ENCODE results near the gene UCKL1.
A peak's percentile ranks its signal among the peaks of the same experiment; 100 is the strongest.

The UCKL1 gene

DNA sequence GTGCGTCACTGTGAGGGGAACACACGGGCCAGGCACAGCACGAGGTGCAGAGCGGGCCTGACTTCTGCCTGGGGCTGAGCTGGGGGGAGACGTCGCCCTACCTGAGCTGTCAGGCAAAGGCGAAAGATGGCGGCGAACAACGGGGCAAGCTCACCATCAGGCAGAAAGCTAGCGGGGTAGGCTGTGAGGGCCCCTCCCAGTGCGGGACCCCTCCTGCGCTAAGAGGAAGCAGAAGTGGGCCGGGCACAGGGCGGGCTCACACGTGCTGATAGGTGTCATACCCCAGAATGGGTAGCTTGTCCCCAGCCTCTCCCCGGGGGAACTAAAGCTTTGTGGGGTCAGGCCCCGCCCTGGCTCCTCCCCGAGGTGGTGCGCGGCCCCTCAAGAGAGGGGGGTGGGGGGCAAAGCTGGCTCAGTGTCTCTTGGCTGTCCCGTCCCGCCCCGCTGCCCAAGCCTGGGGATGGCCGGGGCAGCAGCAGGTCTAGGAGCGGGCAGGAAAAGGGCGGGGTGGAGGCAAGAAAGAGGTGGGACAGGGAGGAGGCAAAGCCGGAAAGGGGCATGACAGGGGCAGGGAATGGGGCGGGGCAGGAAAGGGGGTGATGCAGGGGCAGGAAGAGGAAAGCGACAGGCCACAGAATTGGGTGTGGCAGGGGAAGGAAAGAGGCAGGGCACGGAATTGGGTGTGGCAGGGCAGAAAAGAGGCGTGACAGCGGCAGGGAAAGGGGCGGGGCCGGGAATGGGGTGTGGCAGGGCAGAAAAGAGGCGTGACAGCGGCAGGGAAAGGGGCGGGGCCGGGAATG is 14.7 kb downstream of the UCKL1 start:
- peak overlapping the region; percentile 58 for H3K27ac ChIP-seq (ENCODE audit: low read depth, low read length)
- no peak overlapping the region for H3K9ac ChIP-seq (ENCODE audit: low read depth in 1 of 2, low read length in 2 of 2)
- H3K4me1 ChIP-seq (ENCODE audit: control insufficient read depth in 1 of 2, insufficient read depth in 2 of 2, low read length in 2 of 2), result peaks cover 0 to 14% of the 10 kb centered on the region in 2 donors
- H3K9me3 ChIP-seq (ENCODE audit: control insufficient read depth in 1 of 2, low read length in 2 of 2), result no peaks in the 10 kb centered on the region
- H3K27me3 ChIP-seq (ENCODE audit: control insufficient read depth in 1 of 2, insufficient read depth in 2 of 2, low read length in 2 of 2), result no peaks in the 10 kb centered on the region
- peaks cover 43 to 64% of the 10 kb centered on the region in 2 donors for H3K36me3 ChIP-seq (ENCODE audit: control insufficient read depth in 1 of 2, insufficient read depth in 2 of 2, low read length in 2 of 2)
- H3K4me3 ChIP-seq (ENCODE audit: low read depth in 1 of 2, low read length in 2 of 2), result no peak overlapping the region

DNA sequence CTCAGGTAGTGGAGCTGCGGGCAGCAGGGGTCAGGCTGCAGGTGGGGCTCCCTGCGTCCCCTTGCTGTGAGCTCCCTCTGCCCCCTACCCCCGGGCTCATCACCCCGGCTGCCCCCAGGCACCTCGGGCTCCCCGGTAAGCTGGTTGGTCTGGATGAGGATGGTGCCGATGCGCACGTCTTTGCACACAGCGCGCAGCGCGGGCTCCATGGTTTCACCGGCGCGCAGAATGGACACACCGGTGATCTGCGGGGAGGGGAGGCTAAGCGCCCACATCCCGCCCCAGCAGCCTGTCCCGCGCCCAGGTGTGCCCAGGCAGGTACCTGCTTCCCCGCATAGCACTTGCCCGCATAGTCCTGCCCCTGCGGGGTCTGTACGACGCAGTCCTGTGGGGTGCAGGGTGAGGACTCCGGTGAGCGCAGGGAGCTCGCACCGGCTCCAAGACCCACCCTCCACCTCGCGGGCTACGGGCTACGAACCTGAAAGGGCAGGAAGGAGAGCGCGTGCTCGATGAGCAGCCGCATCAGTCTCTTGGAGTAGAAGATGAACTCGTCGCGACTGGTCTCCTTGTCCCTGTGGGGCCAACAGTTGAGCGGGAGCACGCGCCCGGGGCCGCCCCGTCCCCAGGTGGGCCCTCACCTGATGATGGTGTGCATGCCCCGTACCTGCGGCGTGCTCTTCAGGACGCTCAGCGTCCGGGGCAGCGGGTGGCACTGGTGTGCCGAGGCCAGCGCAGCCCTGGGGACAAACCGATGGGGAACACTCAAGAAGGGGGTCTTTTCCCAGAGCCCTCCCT is 15.5 kb downstream of the UCKL1 start:
- H3K9ac ChIP-seq (ENCODE audit: low read depth in 1 of 2, low read length in 2 of 2), result no peak overlapping the region
- H3K36me3 ChIP-seq (ENCODE audit: control insufficient read depth in 1 of 2, insufficient read depth in 2 of 2, low read length in 2 of 2), result peaks cover 44 to 66% of the 10 kb centered on the region in 2 donors
- no peak overlapping the region for H3K4me3 ChIP-seq (ENCODE audit: low read depth in 1 of 2, low read length in 2 of 2)
- H3K4me1 ChIP-seq (ENCODE audit: control insufficient read depth in 1 of 2, insufficient read depth in 2 of 2, low read length in 2 of 2), result peaks cover 0 to 14% of the 10 kb centered on the region in 2 donors
- no peaks in the 10 kb centered on the region for H3K27me3 ChIP-seq (ENCODE audit: control insufficient read depth in 1 of 2, insufficient read depth in 2 of 2, low read length in 2 of 2)
- no peak overlapping the region for H3K27ac ChIP-seq (ENCODE audit: low read depth, low read length)
- no peaks in the 10 kb centered on the region for H3K9me3 ChIP-seq (ENCODE audit: control insufficient read depth in 1 of 2, low read length in 2 of 2)

DNA sequence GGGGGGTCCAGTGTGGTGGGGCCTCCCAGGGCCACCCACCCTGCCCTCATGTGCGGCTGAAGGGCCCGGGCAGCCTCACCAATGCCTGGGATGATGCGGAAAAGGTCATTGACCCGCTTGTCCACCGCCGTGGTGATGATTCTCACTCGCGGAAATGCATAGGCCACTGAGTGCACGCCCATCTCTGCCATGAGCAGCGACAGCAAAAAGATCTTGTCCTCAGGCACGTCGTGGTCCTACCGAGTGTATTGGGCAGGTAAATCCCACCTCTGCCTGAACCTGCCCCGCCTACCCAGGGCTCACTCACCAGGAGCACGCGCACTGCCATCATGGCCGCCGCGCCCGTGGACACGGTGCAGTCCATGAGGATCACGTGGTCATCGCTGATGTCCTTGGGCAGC is 16.1 kb downstream of the UCKL1 start:
- H3K9me3 ChIP-seq (ENCODE audit: control insufficient read depth in 1 of 2, low read length in 2 of 2), result no peaks in the 10 kb centered on the region
- H3K4me1 ChIP-seq (ENCODE audit: control insufficient read depth in 1 of 2, insufficient read depth in 2 of 2, low read length in 2 of 2), result peaks cover 0 to 14% of the 10 kb centered on the region in 2 donors
- H3K4me3 ChIP-seq (ENCODE audit: low read depth in 1 of 2, low read length in 2 of 2), result no peak overlapping the region
- H3K9ac ChIP-seq (ENCODE audit: low read depth in 1 of 2, low read length in 2 of 2), result no peak overlapping the region
- H3K27me3 ChIP-seq (ENCODE audit: control insufficient read depth in 1 of 2, insufficient read depth in 2 of 2, low read length in 2 of 2), result no peaks in the 10 kb centered on the region
- peaks cover 44 to 66% of the 10 kb centered on the region in 2 donors for H3K36me3 ChIP-seq (ENCODE audit: control insufficient read depth in 1 of 2, insufficient read depth in 2 of 2, low read length in 2 of 2)
- no peak overlapping the region for H3K27ac ChIP-seq (ENCODE audit: low read depth, low read length)

DNA sequence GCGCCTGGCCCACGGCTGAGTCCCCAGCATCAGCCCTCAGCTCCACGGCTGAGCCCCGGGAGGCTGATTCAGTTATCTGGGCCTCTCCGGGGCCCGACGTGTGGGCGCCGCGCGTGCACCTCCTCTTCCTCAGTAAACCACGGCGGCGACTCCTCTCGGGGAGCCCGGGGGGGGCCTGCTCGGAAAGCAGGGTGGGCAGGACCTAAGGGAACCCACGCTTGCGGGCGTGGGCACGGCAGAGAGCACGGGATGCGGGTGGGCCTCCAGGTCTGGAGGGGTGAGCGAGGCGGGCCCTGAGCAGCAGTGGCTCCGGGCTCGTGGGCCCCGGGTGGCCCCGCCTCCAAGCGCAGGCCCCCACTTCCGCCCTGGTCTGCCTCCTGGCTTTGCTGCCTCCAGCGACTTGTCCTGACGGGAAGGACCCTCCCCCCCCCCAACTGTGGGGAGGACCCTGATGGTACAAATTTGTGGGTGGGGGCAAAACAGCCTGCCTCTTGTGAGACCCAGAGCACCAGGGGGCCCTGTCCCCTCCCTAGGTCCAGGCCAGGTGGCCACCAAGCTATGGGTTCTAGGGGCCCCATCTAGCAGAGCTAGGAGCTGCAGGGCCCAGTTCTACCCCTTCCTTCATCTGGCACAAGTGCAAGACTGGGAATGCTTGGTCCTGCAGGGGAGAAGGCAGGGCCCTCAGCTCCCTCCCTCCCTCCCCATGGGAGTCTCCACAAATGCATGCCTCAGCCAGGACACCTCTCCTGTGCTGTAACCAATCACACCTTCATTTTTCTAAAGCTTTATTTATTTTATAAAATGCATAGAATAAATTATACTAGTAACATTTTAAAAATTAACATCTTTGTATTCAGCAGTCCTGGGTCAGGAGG is 16.9 kb downstream of the UCKL1 start:
- no peak overlapping the region for H3K27ac ChIP-seq (ENCODE audit: low read depth, low read length)
- H3K4me3 ChIP-seq (ENCODE audit: low read depth in 1 of 2, low read length in 2 of 2), result no peak overlapping the region
- H3K36me3 ChIP-seq (ENCODE audit: control insufficient read depth in 1 of 2, insufficient read depth in 2 of 2, low read length in 2 of 2), result peaks cover 44 to 64% of the 10 kb centered on the region in 2 donors
- H3K4me1 ChIP-seq (ENCODE audit: control insufficient read depth in 1 of 2, insufficient read depth in 2 of 2, low read length in 2 of 2), result peaks cover 0 to 14% of the 10 kb centered on the region in 2 donors
- H3K27me3 ChIP-seq (ENCODE audit: control insufficient read depth in 1 of 2, insufficient read depth in 2 of 2, low read length in 2 of 2), result no peaks in the 10 kb centered on the region
- H3K9ac ChIP-seq (ENCODE audit: low read depth in 1 of 2, low read length in 2 of 2), result no peak overlapping the region
- no peaks in the 10 kb centered on the region for H3K9me3 ChIP-seq (ENCODE audit: control insufficient read depth in 1 of 2, low read length in 2 of 2)

DNA sequence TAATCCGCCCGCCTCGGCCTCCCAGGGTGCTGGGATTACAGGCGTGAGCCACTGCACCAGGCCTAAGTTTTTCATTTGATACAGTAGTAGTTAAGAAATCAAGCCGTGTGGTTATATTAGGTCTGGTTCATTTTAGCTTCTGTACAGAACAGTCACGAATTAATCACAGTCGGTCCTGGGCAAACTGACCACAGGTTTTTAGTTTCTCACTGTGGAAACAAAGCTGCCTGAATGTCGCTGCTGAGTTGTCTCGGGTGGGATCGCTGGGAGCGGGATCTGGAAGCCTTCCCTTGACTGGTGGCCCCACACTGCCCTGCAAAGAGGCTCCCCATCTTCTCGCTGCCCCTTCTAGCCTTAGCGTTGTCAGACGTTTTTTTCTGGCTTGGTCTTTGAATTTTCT is 18.6 kb downstream of the UCKL1 start:
- no peak overlapping the region for H3K27ac ChIP-seq (ENCODE audit: low read depth, low read length)
- no peak overlapping the region for H3K9ac ChIP-seq (ENCODE audit: low read depth in 1 of 2, low read length in 2 of 2)
- H3K4me3 ChIP-seq (ENCODE audit: low read depth in 1 of 2, low read length in 2 of 2), result no peak overlapping the region
- H3K36me3 ChIP-seq (ENCODE audit: control insufficient read depth in 1 of 2, insufficient read depth in 2 of 2, low read length in 2 of 2), result peaks cover 36 to 53% of the 10 kb centered on the region in 2 donors
- no peaks in the 10 kb centered on the region for H3K9me3 ChIP-seq (ENCODE audit: control insufficient read depth in 1 of 2, low read length in 2 of 2)
- no peaks in the 10 kb centered on the region for H3K27me3 ChIP-seq (ENCODE audit: control insufficient read depth in 1 of 2, insufficient read depth in 2 of 2, low read length in 2 of 2)
- H3K4me1 ChIP-seq (ENCODE audit: control insufficient read depth in 1 of 2, insufficient read depth in 2 of 2, low read length in 2 of 2), result peaks cover 0 to 6% of the 10 kb centered on the region in 2 donors

DNA sequence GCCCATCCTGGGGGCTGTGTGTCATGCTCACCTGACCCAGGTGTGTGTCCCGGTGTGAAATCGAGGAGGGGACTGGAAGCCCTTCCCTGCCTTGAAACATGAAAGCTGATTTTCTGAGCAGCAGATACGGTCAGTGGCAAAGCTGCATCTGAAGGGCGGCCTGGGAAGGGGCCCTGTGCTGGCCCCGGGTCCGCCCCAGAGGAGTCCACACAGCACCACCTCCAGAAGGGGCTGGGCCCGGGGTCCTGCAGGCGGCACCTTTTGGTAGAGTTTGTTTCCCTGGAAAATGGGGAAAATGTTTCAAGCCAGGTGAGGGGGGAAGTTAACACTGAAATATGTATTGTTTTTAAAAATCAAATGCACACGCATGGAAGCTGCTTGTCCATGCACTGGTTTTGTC is 20.8 kb downstream of the UCKL1 start:
- no peaks in the 10 kb centered on the region for H3K27me3 ChIP-seq (ENCODE audit: control insufficient read depth in 1 of 2, insufficient read depth in 2 of 2, low read length in 2 of 2)
- H3K9ac ChIP-seq (ENCODE audit: low read depth in 1 of 2, low read length in 2 of 2), result no peak overlapping the region
- no peaks in the 10 kb centered on the region for H3K9me3 ChIP-seq (ENCODE audit: control insufficient read depth in 1 of 2, low read length in 2 of 2)
- no peak overlapping the region for H3K4me3 ChIP-seq (ENCODE audit: low read depth in 1 of 2, low read length in 2 of 2)
- H3K27ac ChIP-seq (ENCODE audit: low read depth, low read length), result no peak overlapping the region
- H3K4me1 ChIP-seq (ENCODE audit: control insufficient read depth in 1 of 2, insufficient read depth in 2 of 2, low read length in 2 of 2), result no peaks in the 10 kb centered on the region
- peaks cover 49 to 62% of the 10 kb centered on the region in 2 donors for H3K36me3 ChIP-seq (ENCODE audit: control insufficient read depth in 1 of 2, insufficient read depth in 2 of 2, low read length in 2 of 2)

DNA sequence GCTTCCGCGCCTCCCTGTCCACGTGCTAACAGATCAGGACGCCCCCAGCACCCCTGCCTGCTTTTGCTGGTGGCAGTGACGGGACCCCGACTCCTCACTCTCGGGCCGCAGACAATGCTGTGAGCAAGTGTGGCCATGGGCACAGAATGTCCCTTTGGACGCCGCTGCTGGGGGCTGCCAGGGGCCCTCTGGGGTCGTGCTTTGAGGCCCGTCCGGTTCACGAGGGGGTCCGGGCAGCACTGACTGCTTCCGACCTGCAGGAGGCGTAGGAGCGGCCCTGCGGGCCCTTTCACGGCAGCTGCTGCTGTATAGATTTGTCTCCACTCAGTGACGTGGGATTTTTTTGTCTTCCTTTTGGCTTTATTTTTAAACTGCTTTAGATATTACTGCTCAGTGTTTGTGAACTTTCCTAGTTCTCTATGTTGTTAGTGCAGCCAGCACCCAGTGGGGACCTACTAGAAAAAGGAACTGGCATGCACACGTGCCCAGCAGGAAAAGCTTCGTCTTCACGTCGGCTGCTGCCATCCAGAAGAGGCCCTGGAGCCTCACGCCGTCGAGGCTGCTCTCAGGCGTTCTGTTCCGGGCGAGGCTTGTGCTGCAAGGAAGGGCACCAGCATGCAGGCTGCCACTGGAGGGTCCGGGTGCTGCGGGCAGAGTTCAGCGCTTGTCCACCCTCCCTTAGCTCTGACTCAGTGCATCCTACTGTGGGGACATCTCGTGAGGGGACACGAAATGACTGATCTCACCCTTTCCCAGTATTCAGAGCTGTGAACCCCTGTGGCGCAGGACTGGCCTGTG is 21.7 kb downstream of the UCKL1 start:
- Histone ChIP-seq H3K4me3 (ENCODE audit: low read depth in 1 of 2, low read length in 2 of 2) (no peak overlapping the region), H3K4me1 (ENCODE audit: control insufficient read depth in 1 of 2, insufficient read depth in 2 of 2, low read length in 2 of 2) (no peaks in the 10 kb centered on the region), H3K9ac (ENCODE audit: low read depth in 1 of 2, low read length in 2 of 2) (no peak overlapping the region), H3K27ac (ENCODE audit: low read depth, low read length) (no peak overlapping the region), H3K36me3 (ENCODE audit: control insufficient read depth in 1 of 2, insufficient read depth in 2 of 2, low read length in 2 of 2) (peaks cover 51 to 60% of the 10 kb centered on the region in 2 donors), H3K9me3 (ENCODE audit: control insufficient read depth in 1 of 2, low read length in 2 of 2) (no peaks in the 10 kb centered on the region), H3K27me3 (ENCODE audit: control insufficient read depth in 1 of 2, insufficient read depth in 2 of 2, low read length in 2 of 2) (no peaks in the 10 kb centered on the region)

DNA sequence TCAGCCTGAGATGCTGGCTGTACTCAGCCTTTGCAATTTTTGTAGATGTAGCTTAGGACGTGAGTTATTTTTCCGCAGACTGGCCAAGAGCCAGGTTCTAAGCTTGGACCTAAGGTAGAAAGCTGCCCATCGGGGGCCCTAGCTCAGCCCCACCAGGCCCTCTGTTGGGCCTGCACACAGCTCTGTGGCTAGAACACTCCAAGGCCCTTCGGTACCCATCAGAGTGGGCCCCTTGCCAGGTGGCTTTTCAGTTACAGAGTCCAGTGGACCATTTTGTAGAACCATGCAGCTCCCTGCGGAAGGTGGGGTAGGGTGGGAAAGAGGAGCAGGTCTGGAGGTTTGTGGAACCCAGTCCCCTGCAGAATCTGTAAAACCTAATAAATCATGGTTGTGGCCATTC is 22.6 kb downstream of the UCKL1 start:
- Histone ChIP-seq H3K27ac (ENCODE audit: low read depth, low read length) (no peak overlapping the region), H3K9me3 (ENCODE audit: control insufficient read depth in 1 of 2, low read length in 2 of 2) (no peaks in the 10 kb centered on the region), H3K36me3 (ENCODE audit: control insufficient read depth in 1 of 2, insufficient read depth in 2 of 2, low read length in 2 of 2) (peaks cover 55 to 64% of the 10 kb centered on the region in 2 donors), H3K27me3 (ENCODE audit: control insufficient read depth in 1 of 2, insufficient read depth in 2 of 2, low read length in 2 of 2) (no peaks in the 10 kb centered on the region), H3K4me1 (ENCODE audit: control insufficient read depth in 1 of 2, insufficient read depth in 2 of 2, low read length in 2 of 2) (no peaks in the 10 kb centered on the region), H3K4me3 (ENCODE audit: low read depth in 1 of 2, low read length in 2 of 2) (no peak overlapping the region), H3K9ac (ENCODE audit: low read depth in 1 of 2, low read length in 2 of 2) (no peak overlapping the region)

DNA sequence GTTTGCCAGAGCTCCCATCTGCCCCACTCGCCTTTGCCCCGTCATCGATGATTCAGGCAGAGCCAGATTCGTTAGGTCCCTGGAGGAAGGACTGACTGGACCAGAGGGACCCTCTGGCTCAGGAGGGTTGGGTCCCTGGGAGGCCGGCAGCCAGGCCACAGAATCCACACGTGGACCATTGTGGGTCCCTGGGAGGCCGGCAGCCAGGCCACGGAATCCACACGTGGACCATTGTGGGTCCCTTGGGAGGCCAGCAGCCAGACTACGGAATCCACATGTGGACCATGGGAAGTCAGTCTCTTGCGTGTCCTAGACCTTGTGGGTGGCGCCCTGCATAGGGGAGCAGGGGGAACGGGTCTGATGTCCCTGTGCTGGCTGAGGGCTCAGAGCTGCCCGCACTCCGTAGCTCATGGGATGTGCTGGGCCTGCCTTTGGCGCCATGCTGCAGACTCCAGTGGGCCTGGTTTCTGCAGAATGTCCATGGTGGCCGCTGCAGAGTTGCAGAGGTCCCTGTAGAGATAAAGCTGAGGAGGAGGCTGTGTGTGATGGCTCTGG is 23.5 kb downstream of the UCKL1 start:
- Histone ChIP-seq H3K36me3 (ENCODE audit: control insufficient read depth in 1 of 2, insufficient read depth in 2 of 2, low read length in 2 of 2) (peaks cover 62 to 72% of the 10 kb centered on the region in 2 donors), H3K27me3 (ENCODE audit: control insufficient read depth in 1 of 2, insufficient read depth in 2 of 2, low read length in 2 of 2) (no peaks in the 10 kb centered on the region), H3K9me3 (ENCODE audit: control insufficient read depth in 1 of 2, low read length in 2 of 2) (no peaks in the 10 kb centered on the region), H3K4me3 (ENCODE audit: low read depth in 1 of 2, low read length in 2 of 2) (no peak overlapping the region), H3K27ac (ENCODE audit: low read depth, low read length) (no peak overlapping the region), H3K9ac (ENCODE audit: low read depth in 1 of 2, low read length in 2 of 2) (no peak overlapping the region), H3K4me1 (ENCODE audit: control insufficient read depth in 1 of 2, insufficient read depth in 2 of 2, low read length in 2 of 2) (no peaks in the 10 kb centered on the region)

Data from duodenal mucosa (tissue), 2 donors.